Neural progenitor cell (in vitro differentiated cells): ENCODE measurements around the gene TWNK. TPM values are rescaled to one million over a fixed set of nuclear protein-coding genes. Genes with fewer than 3 reads are reported as not detected.
A peak's percentile ranks its signal among the peaks of the same experiment; 100 is the strongest.

Source experiments
- DNase-seq: peaks from one replicate; pipeline ENCODE4 v3.0.0-alpha.2; 2016; ENCODE audit warnings: low spot score
- H2AFZ ChIP-seq: fragments of 200-600 bp; sonication (generic); replicated peaks from 2 replicates; pipeline ENCODE4 v1.6.1; 2016; ENCODE audit warnings: antibody characterized with exemption
- H3F3A ChIP-seq: fragments of 200-600 bp; sonication (generic); 2 replicates; pipeline ENCODE4 v1.6.1; 2016; ENCODE audit warnings: antibody characterized with exemption, low read depth
- H3K27ac ChIP-seq: fragments of 200-600 bp; sonication (generic); 2 replicates; pipeline ENCODE4 v1.5.1; 2016; ENCODE audit warnings: mild to moderate bottlenecking
- H3K27me3 ChIP-seq: fragments of 200-600 bp; sonication (generic); 2 replicates; pipeline ENCODE4 v1.6.1; 2016; ENCODE audit warnings: mild to moderate bottlenecking, moderate library complexity
- H3K36me3 ChIP-seq: fragments of 200-600 bp; sonication (generic); 2 replicates; pipeline ENCODE4 v1.5.1; 2016
- H3K4me1 ChIP-seq: fragments of 200-600 bp; sonication (generic); 2 replicates; pipeline ENCODE4 v1.6.1; 2016; ENCODE audit warnings: mixed run types
- H3K4me2 ChIP-seq: fragments of 200-600 bp; sonication (generic); 2 replicates; pipeline ENCODE4 v1.6.1; 2016
- H3K4me3 ChIP-seq: fragments of 200-600 bp; sonication (generic); 2 replicates; pipeline ENCODE4 v1.5.1; 2016
- H3K79me2 ChIP-seq: fragments of 200-600 bp; sonication (generic); 2 replicates; pipeline ENCODE4 v1.6.1; 2016; ENCODE audit warnings: low read depth
- H3K9ac ChIP-seq: fragments of 200-600 bp; sonication (generic); 2 replicates; pipeline ENCODE4 v1.6.1; 2016
- H3K9me3 ChIP-seq: fragments of 200-600 bp; sonication (generic); 2 replicates; pipeline ENCODE4 v1.5.1; 2016; ENCODE audit warnings: low read depth
- H4K20me1 ChIP-seq: fragments of 200-600 bp; sonication (generic); 2 replicates; pipeline ENCODE4 v1.6.1; 2016; ENCODE audit warnings: low read depth
- H3K27ac Mint-ChIP-seq: 3 replicates; pipeline ENCODE4 v1.8.0; 2021; ENCODE audit warnings: mixed read lengths
- H3K27me3 Mint-ChIP-seq: 2 replicates; pipeline ENCODE4 v1.8.0; 2022; ENCODE audit warnings: low read depth, mild to moderate bottlenecking, inconsistent platforms, moderate library complexity, mixed read lengths; ENCODE audit not compliant: insufficient read depth
- H3K36me3 Mint-ChIP-seq: 3 replicates; pipeline ENCODE4 v1.8.0; 2021; ENCODE audit warnings: mixed read lengths
- H3K4me1 Mint-ChIP-seq: 3 replicates; pipeline ENCODE4 v1.8.0; 2021; ENCODE audit warnings: mixed read lengths
- H3K4me3 Mint-ChIP-seq: 3 replicates; pipeline ENCODE4 v1.8.0; 2021; ENCODE audit warnings: mild to moderate bottlenecking, moderate library complexity, mixed read lengths
- H3K9me3 Mint-ChIP-seq: 3 replicates; pipeline ENCODE4 v1.8.0; 2020; ENCODE audit warnings: mixed read lengths
- EZH2 ChIP-seq: fragments of 200-600 bp; sonication (generic); IDR thresholded peaks from 2 replicates; pipeline ENCODE4 v1.6.1; 2017; ENCODE audit warnings: antibody characterized with exemption, mild to moderate bottlenecking, moderate library complexity
- EZH2phosphoT487 ChIP-seq: fragments of 200-600 bp; sonication (generic); IDR thresholded peaks from 2 replicates; pipeline ENCODE4 v1.6.1; 2017; ENCODE audit warnings: antibody characterized with exemption
- total RNA-seq: library from RNA; depleted of rRNA; stranded (reverse); fragments of >200 nt; gene quantifications from 2 replicates; pipeline ENCODE4 v1.2.3, GENCODE V29; 2015; ENCODE audit warnings: low replicate concordance
- TF ChIP-seq, protein P1 (sequence below): fragments of 200-600 bp; sonication (generic); IDR thresholded peaks from 2 replicates; pipeline ENCODE4 v1.5.1; 2017; ENCODE audit warnings: antibody characterized with exemption, mild to moderate bottlenecking

Gene TWNK
- total RNA-seq, 1 donor from 2014 or later, result 6.4 TPM

DNA sequence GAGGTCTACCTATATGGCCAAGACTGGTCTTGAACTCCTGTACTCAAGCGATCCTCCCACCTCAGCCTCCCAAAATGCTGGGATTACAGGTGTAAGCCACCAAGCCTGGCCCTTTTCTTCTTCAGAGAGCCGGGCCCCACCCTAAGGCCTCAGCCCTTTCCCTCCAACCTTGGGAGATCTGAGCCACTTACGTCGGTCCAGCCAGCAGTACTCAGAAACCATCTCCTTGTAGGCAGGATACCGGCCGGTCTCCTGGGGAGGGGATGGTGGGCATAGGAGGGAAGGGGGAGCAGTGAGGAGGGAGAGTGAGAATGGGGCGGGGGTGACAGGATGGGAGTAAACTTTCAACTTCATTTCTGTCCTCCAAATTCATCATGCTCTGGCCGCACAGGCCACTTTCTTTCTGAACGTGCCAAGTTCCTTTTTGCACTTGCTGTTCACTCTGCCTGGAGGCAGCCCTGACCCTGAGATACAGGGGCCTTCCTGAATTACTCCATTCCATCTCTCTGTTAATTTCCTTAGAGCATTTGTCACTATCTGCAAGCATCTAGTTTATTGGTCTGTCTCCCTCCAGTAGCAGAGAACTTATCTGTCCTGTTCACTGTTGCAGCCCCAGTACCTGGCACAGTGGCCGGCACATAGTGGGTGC, 33.2 kb downstream of the TWNK start:
- Histone ChIP-seq H3K36me3 (no peaks in the 10 kb centered on the region), H3K27ac (no peak overlapping the region), H3K27me3 (peaks cover 59% of the 10 kb centered on the region), H2AFZ (no peak overlapping the region), H3K4me3 (no peak overlapping the region), H3K4me2 (no peak overlapping the region), H3K4me1 (peaks cover 9% of the 10 kb centered on the region), H4K20me1 (no peaks in the 10 kb centered on the region), H3F3A (peaks cover 8% of the 10 kb centered on the region), H3K79me2 (no peaks in the 10 kb centered on the region), H3K9me3 (no peaks in the 10 kb centered on the region), H3K9ac (no peak overlapping the region)
- no peak for DNase-seq
- Mint-ChIP-seq H3K9me3 (no peaks in the 10 kb centered on the region), H3K27ac (no peak overlapping the region), H3K4me1 (peaks cover 18% of the 10 kb centered on the region), H3K27me3 (peaks cover 31% of the 10 kb centered on the region), H3K4me3 (no peak overlapping the region), H3K36me3 (no peaks in the 10 kb centered on the region)
- TF ChIP-seq, protein P1, sequence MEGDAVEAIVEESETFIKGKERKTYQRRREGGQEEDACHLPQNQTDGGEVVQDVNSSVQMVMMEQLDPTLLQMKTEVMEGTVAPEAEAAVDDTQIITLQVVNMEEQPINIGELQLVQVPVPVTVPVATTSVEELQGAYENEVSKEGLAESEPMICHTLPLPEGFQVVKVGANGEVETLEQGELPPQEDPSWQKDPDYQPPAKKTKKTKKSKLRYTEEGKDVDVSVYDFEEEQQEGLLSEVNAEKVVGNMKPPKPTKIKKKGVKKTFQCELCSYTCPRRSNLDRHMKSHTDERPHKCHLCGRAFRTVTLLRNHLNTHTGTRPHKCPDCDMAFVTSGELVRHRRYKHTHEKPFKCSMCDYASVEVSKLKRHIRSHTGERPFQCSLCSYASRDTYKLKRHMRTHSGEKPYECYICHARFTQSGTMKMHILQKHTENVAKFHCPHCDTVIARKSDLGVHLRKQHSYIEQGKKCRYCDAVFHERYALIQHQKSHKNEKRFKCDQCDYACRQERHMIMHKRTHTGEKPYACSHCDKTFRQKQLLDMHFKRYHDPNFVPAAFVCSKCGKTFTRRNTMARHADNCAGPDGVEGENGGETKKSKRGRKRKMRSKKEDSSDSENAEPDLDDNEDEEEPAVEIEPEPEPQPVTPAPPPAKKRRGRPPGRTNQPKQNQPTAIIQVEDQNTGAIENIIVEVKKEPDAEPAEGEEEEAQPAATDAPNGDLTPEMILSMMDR, result no peak
- TF ChIP-seq EZH2 (no peak), EZH2phosphoT487 (no peak)

DNA sequence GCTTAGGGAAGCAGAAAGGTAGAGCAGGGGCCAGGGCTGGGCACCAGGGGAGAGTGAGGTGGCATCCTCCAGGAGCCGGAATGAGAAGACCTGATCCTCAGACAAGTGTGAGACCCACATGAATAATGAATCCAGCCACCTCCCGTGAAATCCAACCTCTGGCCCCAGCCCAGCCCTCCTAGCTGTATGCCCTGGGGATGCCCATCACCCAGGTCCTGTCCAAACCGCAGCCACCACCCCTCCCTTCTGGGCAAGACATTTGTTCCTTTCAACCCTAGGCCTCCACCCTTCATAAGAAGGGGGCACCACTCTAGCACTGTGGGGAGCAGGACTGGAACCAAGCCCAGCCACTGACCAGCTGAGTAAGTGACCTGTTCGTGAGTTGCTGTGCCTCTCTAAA, 33.9 kb downstream of the TWNK start:
- Histone ChIP-seq H3K27me3 (peaks cover 52% of the 10 kb centered on the region), H3K9ac (no peak overlapping the region), H3K4me2 (no peak overlapping the region), H3K9me3 (no peaks in the 10 kb centered on the region), H3K36me3 (no peaks in the 10 kb centered on the region), H2AFZ (no peak overlapping the region), H3K79me2 (no peaks in the 10 kb centered on the region), H4K20me1 (no peaks in the 10 kb centered on the region), H3K4me3 (no peak overlapping the region), H3F3A (peaks cover 8% of the 10 kb centered on the region), H3K27ac (no peak overlapping the region), H3K4me1 (peaks cover 9% of the 10 kb centered on the region)
- no peak overlapping the region for H3K27ac Mint-ChIP-seq
- no peak overlapping the region for H3K4me3 Mint-ChIP-seq
- DNase-seq, result no peak
- peaks cover 30% of the 10 kb centered on the region for H3K27me3 Mint-ChIP-seq
- no peaks in the 10 kb centered on the region for H3K36me3 Mint-ChIP-seq
- H3K9me3 Mint-ChIP-seq, result no peaks in the 10 kb centered on the region
- peaks cover 15% of the 10 kb centered on the region for H3K4me1 Mint-ChIP-seq
- TF ChIP-seq EZH2phosphoT487 (no peak), EZH2 (no peak)
- TF ChIP-seq, protein P1, result no peak

DNA sequence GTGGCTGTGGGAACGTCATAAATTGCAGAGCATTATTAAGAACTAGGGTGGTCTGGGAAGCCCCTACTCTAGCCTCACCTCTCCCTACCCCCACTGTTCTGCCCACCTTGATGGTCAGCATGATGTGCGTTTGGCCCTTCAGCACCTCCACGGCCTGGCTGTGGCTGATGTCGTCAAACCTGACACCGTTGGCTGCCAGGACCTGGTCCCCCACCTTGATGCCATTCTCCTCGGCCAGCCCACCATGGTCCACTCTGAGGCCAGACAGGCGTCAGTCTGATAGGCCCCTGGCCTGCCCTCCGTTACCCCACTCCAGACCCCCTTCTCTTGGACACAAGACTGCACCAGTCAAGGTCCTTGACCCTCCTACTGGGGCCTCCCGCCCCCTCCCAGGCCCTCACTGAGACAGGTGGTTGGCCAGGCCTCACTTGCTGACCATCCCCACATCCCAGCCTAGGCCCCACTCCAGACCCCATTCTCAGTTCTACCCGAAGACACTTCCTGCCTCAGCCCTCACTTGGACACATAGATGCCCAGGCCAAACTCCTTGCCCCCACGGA, 34.4 kb downstream of the TWNK start:
- Mint-ChIP-seq H3K27me3 (peaks cover 25% of the 10 kb centered on the region), H3K27ac (peak overlapping the region; percentile 57), H3K4me3 (no peak overlapping the region), H3K4me1 (peaks cover 12% of the 10 kb centered on the region), H3K9me3 (no peaks in the 10 kb centered on the region), H3K36me3 (no peaks in the 10 kb centered on the region)
- Histone ChIP-seq H4K20me1 (no peaks in the 10 kb centered on the region), H2AFZ (no peak overlapping the region), H3K4me2 (no peak overlapping the region), H3K9me3 (no peaks in the 10 kb centered on the region), H3K4me3 (no peak overlapping the region), H3K4me1 (peaks cover 11% of the 10 kb centered on the region), H3K36me3 (no peaks in the 10 kb centered on the region), H3K27ac (no peak overlapping the region), H3F3A (peaks cover 8% of the 10 kb centered on the region), H3K79me2 (no peaks in the 10 kb centered on the region), H3K9ac (no peak overlapping the region), H3K27me3 (peaks cover 46% of the 10 kb centered on the region)
- TF ChIP-seq, protein P1, result no peak
- DNase-seq, result no peak
